K562 (cell line): ENCODE measurements around the gene HLCS. TPM values are rescaled to one million over a fixed set of nuclear protein-coding genes. Genes with fewer than 3 reads are reported as not detected.

Experiments
- ATAC-seq: fragments of 200-7000 bp; cut with Tn5 transposase; 3 replicates; pipeline ENCODE4 v1.9.1; 2020; ENCODE audit warnings: moderate library complexity
- BruUV-seq: library from RNA; stranded (reverse); fragments of 400-500 nt; replicated peaks from 2 replicates; lab custom pipeline; 2021; lab: Mats Ljungman, UMichigan
- CTCF ChIA-PET: fragments of 300-600 bp; formaldehyde crosslinking; extraction: SDS; loops from one replicate; lab custom pipeline; 2021; ENCODE audit warnings: low intra/inter-chr PET ratio; lab: Yijun Ruan, JAX
- POLR2A ChIA-PET: fragments of 300-600, 350-650 bp; sonication (Branson Sonifier 250); formaldehyde crosslinking; extraction: SDS; loops from one replicate; lab custom pipeline; 2021; ENCODE audit warnings: antibody characterized with exemption, inconsistent platforms; lab: Yijun Ruan, JAX
- DNase-seq, 4 experiments: peaks; one replicate each; pipeline versions ENCODE4 v3.0.0 to v3.0.0-alpha.2; 2011 to 2018; ENCODE audit warnings: low spot score in 3 of 4, mixed read lengths in 3 of 4; ENCODE audit errors: extremely low read depth in 1 of 4
- FAIRE-seq: peaks from 2 replicates; lab custom pipeline; 2011; peaks lifted over from hg19 to GRCh38; lab: Jason Lieb, UNC
- H2AFZ ChIP-seq: 2 replicates; pipeline ENCODE4 v1.6.0; 2011; ENCODE audit warnings: low read depth, low read length, control low read depth, inconsistent platforms
- H3K27ac ChIP-seq: fragments of 200-600 bp; 3 replicates; pipeline ENCODE4 v1.8.0; 2011; ENCODE audit warnings: low read depth, mild to moderate bottlenecking, control low read depth, inconsistent platforms, low read length, moderate library complexity, mixed read lengths; ENCODE audit errors: extremely low read depth
- H3K27me3 ChIP-seq, 2 experiments: fragments of 300-600 bp in 1 of 2; 2 replicates in 1 of 2; 3 replicates in 1 of 2; pipeline versions ENCODE4 v1.6.0 to v1.8.0; 2011; ENCODE audit warnings: inconsistent platforms in 2 of 2, low read length in 2 of 2, mild to moderate bottlenecking in 1 of 2, mixed read lengths in 1 of 2, moderate library complexity in 1 of 2; ENCODE audit not compliant: control insufficient read depth in 2 of 2, insufficient read depth in 2 of 2
- H3K36me3 ChIP-seq: fragments of 300-600 bp; 3 replicates; pipeline ENCODE4 v1.8.0; 2011; ENCODE audit warnings: mild to moderate bottlenecking, low read length, inconsistent platforms; ENCODE audit not compliant: control insufficient read depth, insufficient read depth
- H3K4me1 ChIP-seq, 2 experiments: fragments of 200-600 bp in 1 of 2; replicated peaks in 1 of 2; 2 replicates in 1 of 2; 3 replicates in 1 of 2; pipeline versions ENCODE4 v1.5.1 to v1.8.0; 2011; ENCODE audit warnings: inconsistent platforms in 2 of 2, low read length in 2 of 2, mild to moderate bottlenecking in 1 of 2, mixed read lengths in 1 of 2, moderate library complexity in 1 of 2; ENCODE audit not compliant: control insufficient read depth in 2 of 2, insufficient read depth in 2 of 2
- H3K4me2 ChIP-seq: 2 replicates; pipeline ENCODE4 v1.6.1; 2011; ENCODE audit warnings: low read length, control low read depth, inconsistent platforms, mixed read lengths; ENCODE audit not compliant: insufficient read depth
- H3K4me3 ChIP-seq: fragments of 200-600 bp; sonication (generic), shearing (Covaris generic); 2 replicates; pipeline ENCODE4 v1.5.1; 2016; ENCODE audit warnings: control low read depth, inconsistent platforms
- H3K79me2 ChIP-seq: fragments of 200-600 bp; 3 replicates; pipeline ENCODE4 v1.8.0; 2011; ENCODE audit warnings: low read length, inconsistent platforms; ENCODE audit not compliant: control insufficient read depth, insufficient read depth
- H3K9ac ChIP-seq, 2 experiments: 2 replicates each; pipeline versions ENCODE4 v1.6.0 to v1.6.1; 2011; ENCODE audit warnings: low read depth in 2 of 2, low read length in 2 of 2, control low read depth in 1 of 2, inconsistent platforms in 1 of 2, mild to moderate bottlenecking in 1 of 2, mixed read lengths in 1 of 2; ENCODE audit not compliant: insufficient read depth in 1 of 2
- H3K9me1 ChIP-seq: one replicate; pipeline ENCODE4 v1.6.0; 2011; ENCODE audit warnings: inconsistent platforms, mild to moderate bottlenecking, low read length, moderate library complexity; ENCODE audit not compliant: control insufficient read depth, insufficient read depth
- H3K9me3 ChIP-seq: replicated peaks from 2 replicates; pipeline ENCODE4 v1.5.1; 2011; ENCODE audit warnings: low read depth, low read length, inconsistent platforms; ENCODE audit not compliant: control insufficient read depth, insufficient read depth
- H4K20me1 ChIP-seq: replicated peaks from 2 replicates; pipeline ENCODE4 v1.6.1; 2011; ENCODE audit warnings: low read length, inconsistent platforms, mixed read lengths; ENCODE audit not compliant: control insufficient read depth, insufficient read depth
- CCAR2 ChIP-seq: fragments of 200-400 bp; formaldehyde crosslinking; IDR thresholded peaks from 2 replicates; pipeline ENCODE4 v1.6.1; 2017; ENCODE audit warnings: mild to moderate bottlenecking, low read depth, low read length
- EGR1 ChIP-seq: fragments of 450-650 bp; conservative IDR thresholded peaks from 2 replicates; pipeline ENCODE4 v1.6.1; 2017; ENCODE audit warnings: mild to moderate bottlenecking
- FIP1L1 ChIP-seq: fragments of 200-400 bp; formaldehyde crosslinking; IDR thresholded peaks from 2 replicates; pipeline ENCODE4 v1.6.1; 2018; ENCODE audit warnings: mild to moderate bottlenecking, low read depth, low read length; ENCODE audit not compliant: poor library complexity, severe bottlenecking
- HLTF ChIP-seq: fragments of 450-650 bp; IDR thresholded peaks from 2 replicates; pipeline ENCODE4 v1.6.1; 2016
- NCOA1 ChIP-seq: fragments of 450-650 bp; IDR thresholded peaks from 2 replicates; pipeline ENCODE4 v1.6.1; 2016; ENCODE audit warnings: low read depth
- NFE2L1 ChIP-seq: fragments of 450-650 bp; IDR thresholded peaks from 2 replicates; pipeline ENCODE4 v1.6.1; 2016; ENCODE audit warnings: missing genetic modification characterization, low read depth, mild to moderate bottlenecking, missing compliant biosample characterization, moderate library complexity, borderline replicate concordance
- NONO ChIP-seq, 2 experiments: fragments of 200-400 bp in 1 of 2; fragments of 450-650 bp in 1 of 2; formaldehyde crosslinking in 1 of 2; IDR thresholded peaks; 2 replicates each; pipeline ENCODE4 v1.6.1; 2017; ENCODE audit warnings: low read depth in 2 of 2, mild to moderate bottlenecking in 2 of 2, moderate library complexity in 2 of 2, low read length in 1 of 2
- NR2C2 ChIP-seq, 2 experiments: fragments of 200-800 bp in 1 of 2; sonication (Bioruptor generic) in 1 of 2; sonication (generic) in 1 of 2; formaldehyde crosslinking in 1 of 2; IDR thresholded peaks; 2 replicates each; pipeline versions ENCODE4 v1.6.1 to v1.8.0; 2016 to 2022; ENCODE audit warnings: mild to moderate bottlenecking in 1 of 2, missing compliant biosample characterization in 1 of 2, missing genetic modification characterization in 1 of 2, missing genetic modification reagents in 1 of 2
- NR4A1 ChIP-seq, 2 experiments: fragments of 250-450 bp in 1 of 2; fragments of 450-650 bp in 1 of 2; sonication (Bioruptor Pico) in 1 of 2; IDR thresholded peaks; 2 replicates each; pipeline versions ENCODE4 v1.4.0 to v1.6.1; 2016 to 2020; ENCODE audit warnings: mild to moderate bottlenecking in 2 of 2, missing compliant biosample characterization in 1 of 2, missing genetic modification characterization in 1 of 2, moderate library complexity in 1 of 2
- POLR3A ChIP-seq: IDR thresholded peaks from 2 replicates; pipeline ENCODE4 v1.6.1; 2011; ENCODE audit warnings: borderline replicate concordance, mild to moderate bottlenecking, moderate library complexity; ENCODE audit not compliant: insufficient read length, insufficient read depth; ENCODE audit errors: extremely low read depth
- WHSC1 ChIP-seq: IDR thresholded peaks from one replicate; pipeline ENCODE4 v1.6.1; 2012; ENCODE audit warnings: low read length, control low read depth, inconsistent platforms
- ZNF133 ChIP-seq: fragments of 250-450 bp; sonication (Bioruptor Pico); IDR thresholded peaks from 2 replicates; pipeline ENCODE4 v1.4.0; 2020; ENCODE audit warnings: mild to moderate bottlenecking
- ZNF263 ChIP-seq: sonication (generic); formaldehyde crosslinking; IDR thresholded peaks from 2 replicates; pipeline ENCODE4 v1.8.0; 2022; ENCODE audit warnings: mild to moderate bottlenecking, missing genetic modification reagents, borderline replicate concordance
- ZNF408 ChIP-seq: fragments of 250-450 bp; sonication (Bioruptor Pico); IDR thresholded peaks from 2 replicates; pipeline ENCODE4 v1.4.0; 2020; ENCODE audit warnings: low read depth, mild to moderate bottlenecking, moderate library complexity
- ZSCAN29 ChIP-seq: fragments of 450-650 bp; IDR thresholded peaks from 2 replicates; pipeline ENCODE4 v1.6.1; 2017
- WGBS: fragments of 100-300 bp; shearing (Covaris generic); methylation state at CpG from one replicate; pipeline ENCODE4 v1.1.6; 2016; ENCODE audit warnings: low coverage, mixed read lengths; ENCODE audit not compliant: insufficient coverage; ENCODE audit errors: missing lambda C conversion rate; 5-methylcytosine and 5-hydroxymethylcytosine counted together
- in situ Hi-C: fragments of 300-500 bp; cut with MboI; formaldehyde crosslinking; loops from 4 replicates; pipeline ENCODE4 v1.15.0; 2018; ENCODE audit warnings: inconsistent platforms, mixed read lengths
- intact Hi-C: fragments of 100-400 bp; cut with micrococcal nuclease; formaldehyde crosslinking; loops from 2 replicates; pipeline ENCODE4 v1.14.2; 2022
- polyA plus RNA-seq, 8 experiments: library from polyadenylated mRNA; depleted of rRNA in 4 of 8; stranded (reverse) in 5 of 8; unstranded in 3 of 8; fragments of >200 nt; fragmentation: Nextera tagmentation in 2 of 8; fragmentation: Illumina TruSeq in 1 of 8; extraction: Ambion mirVana in 2 of 8; extraction: Trizol in 1 of 8; gene quantifications; 2 replicates each; pipeline versions ENCODE4 v1.2.1 to v1.2.3, GENCODE V29; 2011 to 2014; ENCODE audit warnings: inconsistent platforms in 1 of 8, missing spikeins in 1 of 8
- total RNA-seq, 7 experiments: library from RNA; depleted of rRNA in 6 of 7; stranded (reverse); fragments of >200 nt in 6 of 7; fragmentation: Illumina TruSeq in 2 of 7; extraction: Trizol in 2 of 7; gene quantifications; 2 replicates each; pipeline versions ENCODE4 v1.2.1 to v1.2.3, GENCODE V29; 2011 to 2021; ENCODE audit warnings: low replicate concordance in 1 of 7
- TF ChIP-seq, protein P1 (sequence below): sonication (generic); formaldehyde crosslinking; IDR thresholded peaks from 2 replicates; pipeline ENCODE4 v1.8.0; 2022; ENCODE audit warnings: mild to moderate bottlenecking, missing genetic modification reagents
- TF ChIP-seq, protein P2 (sequence below): sonication (generic); formaldehyde crosslinking; IDR thresholded peaks from 2 replicates; pipeline ENCODE4 v1.8.0; 2022; ENCODE audit warnings: mild to moderate bottlenecking, low read depth, missing genetic modification reagents
- TF ChIP-seq, protein P3 (sequence below): sonication (generic); formaldehyde crosslinking; IDR thresholded peaks from 2 replicates; pipeline ENCODE4 v1.8.0; 2022; ENCODE audit warnings: missing genetic modification reagents, mild to moderate bottlenecking, moderate library complexity, borderline replicate concordance

The HLCS gene
- total and polyA plus RNA-seq, 9 of the 15 experiments (the other 6 are each of a cell fraction or from before 2014, with no cell fraction given), result 3.0 to 21.5 (median 17.1) TPM

DNA sequence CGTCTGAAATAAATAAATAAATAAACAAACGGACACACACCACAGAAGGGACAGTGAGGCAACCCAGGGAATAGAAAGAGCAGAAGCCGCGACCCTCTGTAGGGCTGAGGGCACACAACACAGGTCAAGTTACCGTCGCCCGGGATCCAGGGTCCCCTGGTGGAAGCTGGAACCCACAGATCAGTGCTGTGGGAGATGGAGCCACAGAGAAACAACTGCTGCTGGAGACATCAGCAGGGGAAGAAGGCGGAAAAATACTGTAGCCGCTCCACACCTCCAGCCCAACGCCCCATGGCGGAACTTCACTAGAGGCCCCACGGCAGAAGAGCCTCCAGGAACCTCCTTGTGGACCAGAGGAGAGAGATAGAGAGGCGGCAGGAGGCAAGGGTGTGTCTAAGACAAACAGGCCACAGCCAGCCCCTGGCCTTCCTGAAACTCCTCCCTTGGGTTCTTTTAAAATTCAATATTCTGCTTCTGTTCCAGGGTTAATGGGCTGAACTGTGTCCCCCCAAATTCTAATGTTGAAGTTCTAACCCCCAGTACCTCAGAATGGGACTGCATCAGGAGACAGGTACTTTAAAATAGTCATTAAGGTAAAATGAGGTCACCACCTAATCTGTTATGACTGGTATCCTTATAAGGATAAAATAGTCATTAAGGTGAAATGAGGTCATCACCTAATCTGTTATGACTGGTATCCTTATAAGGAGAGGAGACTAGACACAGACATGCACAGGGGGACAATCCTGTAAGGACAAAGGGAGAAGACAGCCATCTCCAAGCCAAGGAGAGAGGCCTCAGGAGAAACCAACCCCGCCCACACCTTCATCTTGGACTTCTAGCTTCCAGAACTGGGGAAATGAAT, 7.7 kb upstream of the HLCS start:
- in situ Hi-C loops, result loop anchor here (10.0 kb wide), 1 partner anchor 111 kb away; no protein-coding TSS in a partner anchor
- no peak for TF ChIP-seq FIP1L1
- no peak for TF ChIP-seq ZNF133
- peak; percentile 73; the same call in 1 of the 2 replicates for TF ChIP-seq NCOA1
- TF ChIP-seq ZSCAN29, result no peak
- TF ChIP-seq, protein P1, sequence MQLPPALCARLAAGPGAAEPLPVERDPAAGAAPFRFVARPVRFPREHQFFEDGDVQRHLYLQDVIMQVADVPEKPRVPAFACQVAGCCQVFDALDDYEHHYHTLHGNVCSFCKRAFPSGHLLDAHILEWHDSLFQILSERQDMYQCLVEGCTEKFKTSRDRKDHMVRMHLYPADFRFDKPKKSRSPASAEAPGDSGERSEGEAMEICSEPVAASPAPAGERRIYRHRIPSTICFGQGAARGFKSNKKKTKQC (CRISPR knock-in tag), result no peak
- TF ChIP-seq NR2C2 (CRISPR knock-in tag; IDR thresholded peaks at IDR 0.05), result no peak
- TF ChIP-seq NR2C2 (tag; IDR thresholded peaks at IDR 0.05), result no peak; the same call in none of the 2 replicates
- TF ChIP-seq, protein P2, sequence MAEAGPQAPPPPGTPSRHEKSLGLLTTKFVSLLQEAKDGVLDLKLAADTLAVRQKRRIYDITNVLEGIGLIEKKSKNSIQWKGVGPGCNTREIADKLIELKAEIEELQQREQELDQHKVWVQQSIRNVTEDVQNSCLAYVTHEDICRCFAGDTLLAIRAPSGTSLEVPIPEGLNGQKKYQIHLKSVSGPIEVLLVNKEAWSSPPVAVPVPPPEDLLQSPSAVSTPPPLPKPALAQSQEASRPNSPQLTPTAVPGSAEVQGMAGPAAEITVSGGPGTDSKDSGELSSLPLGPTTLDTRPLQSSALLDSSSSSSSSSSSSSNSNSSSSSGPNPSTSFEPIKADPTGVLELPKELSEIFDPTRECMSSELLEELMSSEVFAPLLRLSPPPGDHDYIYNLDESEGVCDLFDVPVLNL (CRISPR knock-in tag), result 0 out of 2 replicates have a peak, but pooled peaks have one; percentile 20
- TF ChIP-seq NFE2L1 (tag), result no peak
- TF ChIP-seq NR4A1 (CRISPR knock-in tag; IDR thresholded peaks at IDR 0.05), result no peak
- TF ChIP-seq NR4A1 (tag; IDR thresholded peaks at IDR 0.05), result 0 out of 2 replicates have a peak, but pooled peaks have one; percentile 34
- TF ChIP-seq ZNF408 (CRISPR knock-in tag), result no peak
- TF ChIP-seq, protein P3, sequence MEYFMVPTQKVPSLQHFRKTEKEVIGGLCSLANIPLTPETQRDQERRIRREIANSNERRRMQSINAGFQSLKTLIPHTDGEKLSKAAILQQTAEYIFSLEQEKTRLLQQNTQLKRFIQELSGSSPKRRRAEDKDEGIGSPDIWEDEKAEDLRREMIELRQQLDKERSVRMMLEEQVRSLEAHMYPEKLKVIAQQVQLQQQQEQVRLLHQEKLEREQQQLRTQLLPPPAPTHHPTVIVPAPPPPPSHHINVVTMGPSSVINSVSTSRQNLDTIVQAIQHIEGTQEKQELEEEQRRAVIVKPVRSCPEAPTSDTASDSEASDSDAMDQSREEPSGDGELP, result no peak
- peak in 1 of 2 experiments; percentile 19; a peak in 1 of 4 replicates for TF ChIP-seq NONO (IDR thresholded peaks at IDR 0.05; ENCODE audit: low read depth in 2 of 2, low read length in 1 of 2)
- no peak for TF ChIP-seq EGR1
- TF ChIP-seq CCAR2, result no peak
- TF ChIP-seq POLR3A, result no peak
- TF ChIP-seq HLTF, result no peak
- TF ChIP-seq ZNF263 (CRISPR knock-in tag), result no peak
- TF ChIP-seq WHSC1, result no peak

More for the DNA sequence above, 7.7 kb upstream of the HLCS start:
- ChIA-PET POLR2A (interaction anchor here (0.5 to 4.0 kb wide), 4 partner anchors 8 to 113 kb away, joined by 3 to 14 read pairs (median 4); partner anchors contain the start of gene HLCS), CTCF (no interaction called here)
- 60% methylated on average over 14 of the region's 14 CpGs for WGBS
- no peaks in the 10 kb centered on the region for H3K27me3 ChIP-seq
- H4K20me1 ChIP-seq, result no peaks in the 10 kb centered on the region
- H3K4me2 ChIP-seq, result peak overlapping the region; percentile 19; the same call in 1 of the 2 replicates
- H3K4me1 ChIP-seq, result peaks cover 14 to 16% of the 10 kb centered on the region in 2 experiments
- H3K27ac ChIP-seq, result peak overlapping the region; percentile 73; the same call in 2 of the 3 replicates
- peak overlapping the region; percentile 27 to 67; a peak in 2 of 4 replicates for H3K9ac ChIP-seq
- H2AFZ ChIP-seq, result peak overlapping the region; percentile 21
- H3K4me3 ChIP-seq, result no peak overlapping the region
- H3K9me1 ChIP-seq, result no peaks in the 10 kb centered on the region
- H3K36me3 ChIP-seq, result no peaks in the 10 kb centered on the region; the same call in 2 of the 3 replicates
- DNase-seq (peak in 2 of 4 experiments; percentile 30 to 45), ATAC-seq (peak; percentile 82), FAIRE-seq (no peak)
- H3K9me3 ChIP-seq, result no peaks in the 10 kb centered on the region
- H3K79me2 ChIP-seq, result no peaks in the 10 kb centered on the region
- BruUV-seq, result no TSS peak
- intact Hi-C loops, result no loop called here
